COLO668 (cell line): ENCODE data around the gene NUDT21.

Experiments used
- DNase-seq: peaks from one replicate; lab custom pipeline; 2025; ENCODE audit not compliant: unreplicated experiment; lab: John Stamatoyannopoulos, UW

The NUDT21 gene

GRCh38 chr16:56462064-56462796, 11.1 kb upstream of the NUDT21 start:
- DNase-seq = no peak

DNA sequence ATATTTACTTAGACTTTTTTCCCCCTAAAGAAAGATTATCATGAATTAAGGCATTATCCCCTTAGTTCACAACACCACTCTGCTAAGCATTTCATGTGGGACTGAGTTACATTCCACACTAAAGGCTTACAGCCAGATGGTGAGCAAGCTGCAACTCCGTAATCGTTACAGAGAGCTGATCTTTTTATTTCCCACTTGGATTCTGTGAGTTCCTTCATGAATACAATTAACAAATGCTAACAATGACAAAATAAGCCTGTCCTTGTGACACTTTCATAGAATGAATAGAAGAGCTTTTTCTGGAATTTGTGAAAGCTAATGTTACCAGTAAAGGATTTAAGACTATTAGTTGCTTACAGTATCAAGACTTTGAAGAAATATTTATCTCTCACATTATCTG, 9.0 kb upstream of the NUDT21 start:
- DNase-seq = no peak

- DNase-seq = no peak
Observed at GRCh38 chr16:56457927-56458470, 6.9 kb upstream of the NUDT21 start.

DNA sequence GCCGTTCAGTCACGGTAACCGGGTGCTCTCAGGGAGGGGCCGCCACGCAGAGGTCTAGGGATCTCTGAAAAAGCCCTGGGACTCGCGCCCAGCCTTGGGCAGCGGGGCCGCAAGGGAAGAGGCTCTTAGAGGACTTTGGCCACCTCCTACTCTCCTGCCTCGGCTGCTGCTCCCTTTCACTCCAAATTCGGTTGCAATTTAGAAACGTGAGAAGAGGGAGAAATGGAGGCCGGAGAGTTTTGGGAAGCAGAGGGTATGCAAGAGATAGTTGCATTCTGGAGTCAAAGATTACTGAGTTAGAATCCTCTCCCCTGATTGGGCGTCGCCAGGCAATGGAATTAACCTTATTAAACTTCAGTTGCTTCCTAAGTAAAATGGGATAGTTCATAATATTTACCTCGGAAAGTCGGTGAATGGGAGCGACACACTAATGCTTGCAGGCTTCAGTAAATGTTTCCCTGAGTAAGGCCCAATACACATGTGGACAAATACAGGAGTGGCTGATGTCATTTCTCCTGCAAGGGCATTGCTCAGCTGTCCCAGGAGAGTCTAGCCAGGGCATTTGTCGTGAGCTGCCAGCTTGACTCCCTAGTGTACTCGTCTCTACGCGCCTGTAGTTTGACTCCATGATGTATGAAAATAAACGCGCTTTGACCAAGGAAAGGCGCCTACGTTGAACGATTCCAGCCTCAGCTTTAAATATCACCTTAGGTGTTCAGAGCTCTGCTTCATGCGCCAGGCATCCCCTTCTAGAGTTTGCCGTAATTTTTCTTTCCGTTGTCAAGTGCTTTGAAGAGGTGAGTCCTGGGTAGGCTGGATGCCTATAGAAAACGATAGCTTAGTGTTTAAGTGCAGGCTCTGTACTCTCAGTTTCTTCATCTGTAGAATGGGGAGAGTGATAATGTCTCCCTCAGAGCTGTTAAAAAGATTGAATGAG, 889 bp upstream of the NUDT21 start:
- peak; percentile 37 for DNase-seq

DNA sequence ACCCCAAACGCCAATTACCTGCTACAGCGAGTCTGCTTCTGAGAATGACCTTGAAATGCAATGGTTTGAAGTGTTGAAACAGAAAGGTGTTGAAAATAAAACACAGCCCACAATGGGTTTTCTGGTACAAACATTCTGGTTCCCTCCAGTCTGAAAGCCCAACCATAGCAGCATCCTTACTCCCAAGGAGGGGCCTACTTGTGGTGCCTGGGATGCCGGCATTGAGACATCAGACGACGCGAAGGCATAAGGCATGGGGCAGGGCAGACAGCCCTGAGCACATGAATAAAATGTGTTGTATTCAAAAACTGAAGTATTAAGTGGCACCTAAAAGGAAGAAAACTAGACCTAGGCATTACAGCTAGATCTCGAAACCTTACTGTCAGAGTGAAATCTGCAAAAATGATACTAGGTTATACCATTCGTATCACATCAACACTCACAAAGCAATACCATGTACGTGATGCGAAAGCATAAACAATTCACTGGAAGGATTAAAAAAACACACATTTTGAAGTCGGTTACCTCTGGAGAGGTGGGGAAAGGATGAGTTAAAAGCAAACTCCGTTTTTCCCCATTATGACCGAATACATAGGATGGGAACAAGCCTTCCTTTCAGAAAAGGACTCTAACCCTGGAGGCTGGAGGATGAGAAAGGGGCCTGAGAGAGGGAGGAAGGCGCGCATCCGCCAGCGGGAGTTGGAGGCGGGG, 702 bp downstream of the NUDT21 start:
- DNase-seq = no peak

GRCh38 chr16:56448005-56448404, 3.1 kb downstream of the NUDT21 start:
- no peak for DNase-seq

GRCh38 chr16:56447286-56447685, 3.8 kb downstream of the NUDT21 start:
- no peak for DNase-seq

GRCh38 chr16:56438038-56438437, 13.1 kb downstream of the NUDT21 start:
- no peak for DNase-seq

DNA sequence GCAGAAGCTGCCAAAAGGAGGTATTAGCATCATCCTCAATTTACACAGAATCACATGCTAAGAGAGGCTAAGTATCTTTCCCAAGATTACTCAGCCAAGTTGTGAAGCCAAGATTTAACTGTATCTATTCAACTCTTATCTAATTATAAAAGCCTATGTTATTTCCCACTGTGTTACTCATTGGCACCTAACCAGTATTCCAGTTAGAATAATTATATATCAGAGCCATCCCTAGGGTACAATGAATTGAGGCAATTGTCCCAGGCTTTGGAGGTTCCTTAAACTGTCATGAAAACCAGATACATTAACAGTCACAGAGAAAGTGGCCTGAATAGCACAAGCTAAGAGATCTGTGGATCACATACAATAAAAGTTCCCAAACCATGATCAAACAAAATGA, 14.9 kb downstream of the NUDT21 start:
- no peak for DNase-seq

DNA sequence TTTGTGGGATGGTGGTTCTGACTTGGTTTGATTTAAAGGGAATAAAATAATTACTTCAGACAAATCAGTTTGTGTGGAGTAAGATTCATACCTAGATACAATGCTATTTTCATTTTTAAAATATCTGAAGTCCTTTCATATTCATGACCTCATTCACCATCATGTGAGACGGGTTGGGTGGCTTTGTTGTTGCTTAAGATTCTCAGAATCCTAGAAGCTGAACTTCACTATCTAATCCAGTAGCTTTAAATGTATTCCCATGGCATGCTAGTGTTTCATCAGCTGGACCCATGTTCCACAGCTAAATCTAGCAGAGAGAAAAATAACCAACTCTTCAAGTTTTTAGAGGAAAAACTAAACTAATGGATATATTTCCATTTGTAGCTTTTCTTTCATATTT, 23.0 kb downstream of the NUDT21 start:
- DNase-seq = no peak

- no peak for DNase-seq
Observed at GRCh38 chr16:56426585-56426984, 24.5 kb downstream of the NUDT21 start.

DNA sequence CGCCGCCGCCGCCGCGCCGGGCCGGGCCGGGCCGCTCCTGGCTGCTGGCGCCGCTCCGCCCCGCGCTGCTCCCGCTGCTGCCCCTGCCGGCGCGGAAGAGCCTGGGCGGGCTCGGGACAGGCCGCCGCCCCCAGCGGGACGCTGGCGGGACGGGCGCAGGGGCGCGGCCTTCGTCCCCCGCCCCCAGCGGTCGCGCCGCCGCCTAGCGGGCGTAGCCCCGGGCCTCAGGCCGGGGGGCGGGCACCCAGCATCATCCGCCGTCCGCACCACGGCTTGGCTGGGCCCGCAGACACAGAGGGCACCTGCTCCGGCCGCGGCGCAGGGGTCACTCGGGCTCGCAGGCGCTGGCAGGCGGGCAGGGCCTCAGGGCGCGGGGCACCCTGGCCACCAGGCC, 25.7 kb downstream of the NUDT21 start, which contains the start of gene AMFR:
Gene AMFR (minus strand): TSS at position 107 of the 394 bp plus-strand sequence. CDS start 218 bp downstream, outside the sequence.
- DNase-seq = peak; percentile 83

- DNase-seq = peak; percentile 29
Observed at GRCh38 chr16:56424791-56425438, 26.2 kb downstream of the NUDT21 start.

- DNase-seq = no peak
Observed at GRCh38 chr16:56424404-56424764, 26.7 kb downstream of the NUDT21 start.

- DNase-seq = no peak
Observed at GRCh38 chr16:56423584-56424403, 27.3 kb downstream of the NUDT21 start.

GRCh38 chr16:56422896-56423441, 28.2 kb downstream of the NUDT21 start:
- DNase-seq = no peak

DNA sequence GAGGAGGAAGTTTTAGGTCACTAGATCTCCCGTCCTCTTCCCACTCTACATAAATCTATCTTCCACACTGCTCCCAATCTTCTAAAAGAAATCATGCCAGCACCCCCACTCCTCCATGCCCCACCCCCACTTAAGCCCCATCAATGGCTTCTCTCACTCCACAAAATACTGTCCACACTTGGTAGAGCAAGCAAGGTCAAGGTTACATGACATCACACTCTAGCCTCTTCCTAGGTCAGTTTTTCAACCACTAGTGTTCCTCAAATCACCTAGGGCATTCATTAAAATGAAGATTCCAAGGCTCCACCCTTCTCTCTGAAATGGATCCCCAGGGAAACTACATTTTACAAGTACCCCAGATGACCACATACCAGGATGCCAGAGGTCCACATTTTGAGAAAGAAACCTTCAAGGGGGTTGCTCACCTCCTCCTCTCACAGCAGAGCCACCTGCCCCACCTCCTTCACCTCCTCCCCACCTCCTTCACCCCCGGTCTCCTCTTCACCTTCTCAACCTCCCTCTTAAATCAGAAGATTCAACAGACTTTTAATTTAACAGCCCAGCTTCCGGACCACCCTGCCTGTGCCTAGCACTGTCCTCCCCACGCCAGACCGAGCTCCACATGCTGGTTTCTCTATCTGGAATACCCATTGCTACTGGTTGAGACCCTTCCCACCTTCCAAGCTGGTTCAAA, 29.0 kb downstream of the NUDT21 start:
- no peak for DNase-seq

- DNase-seq = no peak
Observed at GRCh38 chr16:56421313-56421712, 29.8 kb downstream of the NUDT21 start.

DNA sequence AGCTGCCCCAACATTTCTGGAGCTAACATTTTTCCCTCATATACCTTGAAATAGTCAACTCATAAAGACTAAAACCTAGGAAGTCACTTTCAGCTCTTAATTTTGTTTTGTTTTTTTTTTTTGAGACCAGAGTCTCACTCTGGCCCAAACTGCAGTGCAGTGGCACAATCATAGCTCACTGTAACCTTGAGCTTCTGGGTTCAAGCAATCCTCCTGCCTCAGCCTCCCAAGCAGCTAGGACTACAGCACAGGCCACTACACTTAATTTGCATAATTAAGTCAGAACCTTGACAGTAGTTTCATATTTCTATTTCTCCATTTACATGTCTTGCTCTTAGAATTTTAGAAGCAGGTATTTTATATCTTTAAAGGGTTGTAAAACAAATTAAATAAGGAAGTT, 30.5 kb downstream of the NUDT21 start:
- DNase-seq = no peak
